Fibroblast of skin of right quadriceps (primary cell): ENCODE results near the gene ZNF773.
A peak's percentile ranks its signal among the peaks of the same experiment; 100 is the strongest.
"Not testable (repeated sequence)": the region's sequence is repeated elsewhere in the genome, so short reads cannot be mapped to it uniquely, and the experiment has no call there.

Source experiments
- DNase-seq: peaks from one replicate; pipeline ENCODE4 v3.0.0-alpha.2; 2013

ZNF773 gene

DNA sequence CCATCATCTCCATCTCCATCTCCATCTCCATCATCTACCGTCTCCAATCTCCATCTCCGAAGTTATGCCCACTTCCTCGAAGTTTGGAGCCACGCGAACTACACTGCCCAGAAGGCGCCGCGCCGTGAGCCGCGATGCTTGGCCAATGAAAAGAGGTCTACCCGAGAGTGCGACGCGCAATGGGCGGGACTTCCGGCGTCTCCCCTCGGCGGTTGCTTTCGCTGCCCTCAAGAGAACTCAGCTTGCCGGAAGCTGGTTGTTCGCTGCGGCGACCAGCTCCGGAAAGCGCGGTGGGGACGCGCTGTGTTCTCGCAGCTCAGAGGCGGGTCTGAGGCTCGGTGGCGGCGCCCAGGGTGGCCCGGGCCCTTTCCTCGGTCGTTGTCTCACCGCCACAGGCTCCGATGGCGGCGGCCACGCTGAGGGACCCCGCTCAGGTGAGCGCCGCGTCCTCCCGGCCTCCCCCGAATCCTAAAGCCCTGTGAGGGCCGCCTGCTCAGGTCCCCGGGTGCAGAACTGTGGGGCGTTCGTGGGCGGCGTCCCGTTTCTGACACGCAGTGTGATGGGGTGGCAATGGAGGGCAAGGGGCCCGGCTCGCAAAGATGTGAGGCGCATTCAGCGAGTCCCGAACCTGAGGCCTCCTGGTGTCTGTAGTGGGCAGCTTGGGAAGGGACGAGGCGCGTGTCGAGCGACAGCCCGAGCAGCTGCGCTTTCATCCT is at the start of gene ZNF773:
TSS of gene ZNF773 (plus strand) at position 259 of the 716 bp plus-strand sequence. CDS start at position 402, 143 bp downstream.
- peak; percentile 95 for DNase-seq

DNA sequence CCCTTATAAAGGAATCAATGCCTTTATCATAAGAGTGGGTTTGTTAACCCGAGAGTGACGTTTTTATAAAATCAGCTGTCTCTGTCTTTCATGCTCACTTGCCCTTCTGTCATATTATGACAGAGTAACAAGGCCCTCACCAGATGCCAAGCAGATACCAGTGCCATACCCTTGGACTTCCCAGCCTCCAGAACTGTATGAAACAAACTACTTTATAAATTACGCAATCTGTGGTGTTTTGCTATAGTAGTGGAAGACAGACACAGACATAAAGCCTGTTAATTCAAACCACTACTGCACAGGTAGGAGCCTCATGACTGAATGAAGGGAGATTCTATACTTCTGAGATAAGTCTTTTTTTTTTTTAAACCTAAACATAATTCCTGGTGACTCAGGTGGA is 47.4 kb upstream of the ZNF773 start:
- no peak for DNase-seq

DNA sequence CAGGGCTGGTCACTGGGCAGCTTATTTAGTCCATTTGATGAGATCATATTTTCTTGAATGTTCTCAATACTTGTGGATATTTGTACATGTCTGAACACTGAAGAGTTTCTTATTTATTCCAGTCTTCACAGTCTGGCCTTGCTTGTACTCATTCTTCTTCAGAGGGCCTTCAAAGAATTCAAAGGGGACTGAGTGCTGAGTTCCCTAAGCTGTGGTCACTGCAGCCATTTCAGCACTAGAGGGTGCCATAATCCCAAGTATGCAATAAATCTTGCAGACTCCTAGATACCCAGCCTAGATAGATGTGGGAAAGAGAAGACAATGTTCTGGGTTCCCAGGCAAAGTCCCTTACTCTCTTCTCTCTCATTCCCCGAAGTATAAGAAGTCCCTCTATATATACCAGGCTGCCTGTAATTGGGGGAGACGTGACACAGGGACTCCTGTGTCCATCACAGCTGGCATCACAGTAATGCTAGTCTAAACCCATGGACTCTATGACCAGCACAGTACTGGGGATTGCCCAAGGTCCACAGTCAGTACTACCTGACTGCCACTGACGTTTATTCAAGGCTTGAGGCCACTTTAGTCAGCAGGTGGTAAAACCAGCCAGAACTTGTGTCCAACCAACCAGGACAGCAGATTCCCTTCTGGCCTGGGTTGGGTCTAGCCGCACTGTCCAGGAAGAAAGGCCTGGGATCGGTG is 33.9 kb upstream of the ZNF773 start:
- no peak for DNase-seq

- no peak for DNase-seq
Observed at GRCh38 chr19:57466489-57466888, 33.2 kb upstream of the ZNF773 start.

- peak; percentile 11 for DNase-seq
Observed at GRCh38 chr19:57473646-57474045, 26.1 kb upstream of the ZNF773 start.

- DNase-seq: peak; percentile 91
Observed at GRCh38 chr19:57477191-57478008, 22.3 kb upstream of the ZNF773 start, which contains the start of gene ZNF772. Gene ZNF772 (minus strand): TSS chr19:57477566. CDS start chr19:57477309, 257 bp downstream.

DNA sequence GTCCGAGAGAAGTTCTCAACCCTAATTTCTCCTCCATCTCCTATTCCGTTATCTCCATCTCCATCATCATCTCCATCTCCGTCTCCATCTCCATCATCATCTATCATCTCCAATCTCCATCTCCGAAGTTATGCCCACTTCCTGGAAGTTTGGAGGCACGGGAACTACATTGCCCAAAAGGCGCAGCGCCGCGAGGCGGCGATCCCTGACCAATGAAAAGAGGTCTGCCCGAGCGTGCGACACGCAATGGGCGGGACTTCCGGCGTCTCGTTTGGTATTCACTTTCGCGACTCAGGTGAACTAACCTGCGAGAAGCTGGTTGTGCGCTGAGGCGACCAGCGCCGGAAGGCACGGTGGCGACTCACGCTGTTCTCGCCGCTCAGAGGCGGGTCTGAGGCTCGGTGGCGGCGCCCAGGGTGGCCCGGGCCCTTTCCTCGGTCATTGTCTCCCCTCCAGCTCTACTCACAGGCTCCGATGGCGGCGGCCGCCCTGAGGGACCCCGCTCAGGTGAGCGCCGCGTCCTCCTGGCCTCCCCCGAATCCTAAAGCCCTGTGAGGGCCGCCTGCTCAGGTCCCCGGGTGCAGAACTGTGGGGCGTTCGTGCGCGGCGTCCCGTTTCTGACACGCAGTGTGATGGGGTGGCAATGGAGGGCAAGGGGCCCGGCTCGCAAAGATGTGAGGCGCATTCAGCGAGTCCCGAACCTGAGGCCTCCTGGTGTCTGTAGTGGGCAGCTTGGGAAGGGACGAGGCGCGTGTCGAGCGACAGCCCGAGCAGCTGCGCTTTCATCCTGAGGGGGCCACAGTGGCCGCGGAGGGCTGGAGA is 12.1 kb upstream of the ZNF773 start, which contains the start of gene ZNF419:
TSS of gene ZNF419 (plus strand) at position 274 of the 822 bp plus-strand sequence. CDS start at position 475, 201 bp downstream.
- DNase-seq: peak; percentile 82

DNA sequence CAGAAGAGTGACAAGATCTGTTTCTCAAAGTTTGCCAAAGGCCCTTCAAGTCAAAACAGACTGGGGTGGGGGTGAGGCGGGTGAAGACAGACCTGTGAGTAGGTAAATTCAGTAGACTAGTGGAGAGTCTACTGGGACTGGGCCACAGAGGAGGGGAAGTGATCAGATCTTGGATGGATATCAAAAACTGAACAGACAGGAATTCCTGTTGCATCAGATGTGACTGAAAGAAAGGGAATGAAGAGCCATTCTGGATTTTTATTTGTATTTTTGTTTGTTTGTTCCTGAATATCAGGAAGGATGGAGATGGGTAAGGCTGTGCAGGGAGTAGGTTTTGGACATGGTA is 11.5 kb upstream of the ZNF773 start:
- DNase-seq: not testable (repeated sequence)

DNA sequence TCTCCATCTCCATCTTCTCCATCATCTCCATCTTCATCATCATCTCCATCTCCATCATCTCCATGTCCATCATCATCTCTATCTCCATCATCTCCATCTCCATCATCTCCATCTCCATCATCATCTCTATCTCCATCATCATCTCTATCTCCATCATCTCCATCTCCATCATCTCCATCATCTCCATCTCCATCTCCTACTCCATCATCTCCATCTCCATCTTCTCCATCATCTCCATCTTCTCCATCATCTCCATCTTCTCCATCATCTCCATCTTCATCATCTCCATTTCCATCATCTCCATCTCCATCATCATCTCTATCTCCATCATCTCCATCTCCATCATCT is 432 bp upstream of the ZNF773 start:
- not testable (repeated sequence) for DNase-seq

GRCh38 chr19:57500400-57500799 is 662 bp downstream of the ZNF773 start:
- DNase-seq: peak; percentile 50

- no peak for DNase-seq
Observed at GRCh38 chr19:57506163-57506562, 6.4 kb downstream of the ZNF773 start.

GRCh38 chr19:57511484-57511883 is 11.7 kb downstream of the ZNF773 start:
- no peak for DNase-seq

DNA sequence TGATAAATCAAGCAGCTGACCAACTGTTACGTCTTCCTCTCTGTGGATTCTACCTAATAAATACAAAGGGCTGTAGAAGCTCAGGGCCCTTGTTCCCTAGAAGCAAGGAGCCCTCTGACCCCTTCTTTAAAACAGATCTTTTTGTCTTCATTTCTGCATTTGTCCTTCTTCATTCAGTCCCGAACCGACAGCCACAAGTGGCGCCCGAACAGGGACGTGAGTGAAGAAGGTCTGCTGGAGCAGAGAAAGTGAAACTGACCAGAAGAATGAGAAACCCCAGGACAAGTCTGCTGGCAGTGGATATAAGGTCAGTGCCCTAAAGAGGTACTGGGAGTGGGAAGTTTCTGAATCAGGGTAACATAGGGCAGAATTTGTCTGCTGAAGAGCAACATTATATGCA is 13.1 kb downstream of the ZNF773 start:
- peak; percentile 35 for DNase-seq

- DNase-seq: no peak
Observed at GRCh38 chr19:57515255-57515654, 15.5 kb downstream of the ZNF773 start.

GRCh38 chr19:57518021-57518420 is 18.3 kb downstream of the ZNF773 start:
- DNase-seq: not testable (repeated sequence)

- DNase-seq: peak; percentile 92
Observed at GRCh38 chr19:57527136-57527881, 27.6 kb downstream of the ZNF773 start, which contains the start of gene ZNF549. Gene ZNF549 (plus strand): TSS chr19:57527356. CDS start chr19:57527574, 218 bp downstream.

GRCh38 chr19:57537953-57538547 is 38.3 kb downstream of the ZNF773 start:
- DNase-seq: peak; percentile 3

GRCh38 chr19:57546513-57546912 is 46.8 kb downstream of the ZNF773 start:
- no peak for DNase-seq

GRCh38 chr19:57552432-57552831 is 52.7 kb downstream of the ZNF773 start:
- DNase-seq: no peak

GRCh38 chr19:57557659-57558058 is 57.9 kb downstream of the ZNF773 start:
- DNase-seq: no peak
